HL-60 (cell line): ENCODE data around the gene TMEM165.

Experiments
- DNase-seq, 2 experiments: peaks; one replicate each; pipeline ENCODE4 v3.0.0-alpha.2; 2010 to 2020; ENCODE audit warnings: low read depth in 1 of 2, low spot score in 1 of 2
- H3K27ac ChIP-seq: fragments of 250-450 bp; sonication (Bioruptor Pico); replicated peaks from 2 replicates; pipeline ENCODE4 v1.5.1; 2020; ENCODE audit warnings: mild to moderate bottlenecking, moderate library complexity
- H3K27me3 ChIP-seq: fragments of 250-450 bp; sonication (Bioruptor Pico); 2 replicates; pipeline ENCODE4 v1.5.1; 2021; ENCODE audit warnings: mild to moderate bottlenecking, moderate library complexity; ENCODE audit not compliant: insufficient read depth, poor library complexity, severe bottlenecking
- H3K4me3 ChIP-seq: replicated peaks from 2 replicates; pipeline ENCODE4 v1.5.1; 2011; ENCODE audit warnings: mild to moderate bottlenecking, control low read depth, low read length; ENCODE audit not compliant: insufficient read depth
- CTCF ChIP-seq: IDR thresholded peaks from one replicate; pipeline ENCODE4 v1.5.1; 2011; ENCODE audit warnings: low read length, control low read depth, inconsistent platforms; ENCODE audit not compliant: insufficient read depth
- GABPA ChIP-seq: IDR thresholded peaks from 2 replicates; pipeline ENCODE4 v1.6.1; 2012; ENCODE audit warnings: low read depth
- POLR2AphosphoS5 ChIP-seq: IDR thresholded peaks from 2 replicates; pipeline ENCODE4 v1.6.1; 2012; ENCODE audit warnings: low read depth
- REST ChIP-seq: IDR thresholded peaks from 2 replicates; pipeline ENCODE4 v1.6.1; 2012; ENCODE audit warnings: low read depth; ENCODE audit not compliant: insufficient replicate concordance
- SPI1 ChIP-seq: IDR thresholded peaks from 2 replicates; pipeline ENCODE4 v1.6.1; 2012; ENCODE audit warnings: low read depth, mild to moderate bottlenecking, borderline replicate concordance

TMEM165 gene

GRCh38 chr4:55380576-55380975 lies 15.2 kb upstream of the TMEM165 start:
- no peak overlapping the region for H3K27ac ChIP-seq
- H3K27me3 ChIP-seq, result no peaks in the 10 kb centered on the region
- no peak for DNase-seq
- no peak overlapping the region for H3K4me3 ChIP-seq
- no peak for TF ChIP-seq POLR2AphosphoS5
- no peak for TF ChIP-seq REST
- no peak for TF ChIP-seq GABPA
- no peak for TF ChIP-seq CTCF
- TF ChIP-seq SPI1, result no peak

GRCh38 chr4:55381502-55381901 lies 14.3 kb upstream of the TMEM165 start:
- Histone ChIP-seq H3K27ac (no peak overlapping the region), H3K27me3 (no peaks in the 10 kb centered on the region), H3K4me3 (no peak overlapping the region)
- no peak for TF ChIP-seq POLR2AphosphoS5
- TF ChIP-seq REST, result no peak
- TF ChIP-seq SPI1, result no peak
- DNase-seq, result no peak

- Histone ChIP-seq H3K27ac (no peak overlapping the region), H3K4me3 (no peak overlapping the region), H3K27me3 (no peaks in the 10 kb centered on the region)
- TF ChIP-seq REST (no peak), GABPA (no peak), CTCF (no peak), SPI1 (no peak), POLR2AphosphoS5 (no peak)
- DNase-seq, result no peak
Observed at GRCh38 chr4:55382488-55383003, 13.2 kb upstream of the TMEM165 start.
